ENCODE data around the gene C1orf52.
"Not testable (repeated sequence)": the region's sequence is repeated elsewhere in the genome, so short reads cannot be mapped to it uniquely, and the experiment has no call there.

The C1orf52 gene

GRCh38 chr1:85277802-85278201 is 18.3 kb upstream of the C1orf52 start:
- DNase-seq (ENCODE audit: low spot score) = no peak

- DNase-seq (ENCODE audit: low spot score) = no peak
Observed at GRCh38 chr1:85276978-85277639, 17.6 kb upstream of the C1orf52 start.

GRCh38 chr1:85276215-85276977 is 16.9 kb upstream of the C1orf52 start, which contains the start of gene BCL10:
TSS of gene BCL10 (minus strand) at chr1:85276632. CDS start at chr1:85276352, 280 bp downstream.
- peak; percentile 97 for DNase-seq (ENCODE audit: low spot score)

- no peak for DNase-seq (ENCODE audit: low spot score)
Observed at GRCh38 chr1:85275701-85276214, 16.3 kb upstream of the C1orf52 start.

- DNase-seq (ENCODE audit: low spot score) = peak; percentile 56
Observed at GRCh38 chr1:85274969-85275453, 15.5 kb upstream of the C1orf52 start.

- no peak for DNase-seq (ENCODE audit: low spot score)
Observed at GRCh38 chr1:85273397-85273796, 13.9 kb upstream of the C1orf52 start.

- DNase-seq (ENCODE audit: low spot score) = no peak
Observed at GRCh38 chr1:85268801-85269585, 9.5 kb upstream of the C1orf52 start.

GRCh38 chr1:85267313-85267712 is 7.9 kb upstream of the C1orf52 start:
- DNase-seq (ENCODE audit: low spot score) = no peak

GRCh38 chr1:85264150-85264549 is 4.7 kb upstream of the C1orf52 start:
- DNase-seq (ENCODE audit: low spot score) = no peak

GRCh38 chr1:85262985-85263384 is 3.5 kb upstream of the C1orf52 start:
- no peak for DNase-seq (ENCODE audit: low spot score)

GRCh38 chr1:85259912-85260274 is 431 bp upstream of the C1orf52 start:
- peak; percentile 52 for DNase-seq (ENCODE audit: low spot score)

GRCh38 chr1:85258536-85259117 is 835 bp downstream of the C1orf52 start:
- peak; percentile 51 for DNase-seq (ENCODE audit: low spot score)

- DNase-seq (ENCODE audit: low spot score) = not testable (repeated sequence)
Observed at GRCh38 chr1:85249042-85249441, 10.4 kb downstream of the C1orf52 start.

- DNase-seq (ENCODE audit: low spot score) = no peak
Observed at GRCh38 chr1:85245891-85246290, 13.6 kb downstream of the C1orf52 start.

- no peak for DNase-seq (ENCODE audit: low spot score)
Observed at GRCh38 chr1:85245456-85245855, 14.0 kb downstream of the C1orf52 start.

- DNase-seq (ENCODE audit: low spot score) = peak; percentile 70
Observed at GRCh38 chr1:85244271-85245061, 15.0 kb downstream of the C1orf52 start.

- no peak for DNase-seq (ENCODE audit: low spot score)
Observed at GRCh38 chr1:85243372-85243771, 16.1 kb downstream of the C1orf52 start.

GRCh38 chr1:85240643-85241042 is 18.8 kb downstream of the C1orf52 start:
- no peak for DNase-seq (ENCODE audit: low spot score)

- DNase-seq (ENCODE audit: low spot score) = peak; percentile 63
Observed at GRCh38 chr1:85240174-85240601, 19.3 kb downstream of the C1orf52 start.

GRCh38 chr1:85237613-85238012 is 21.8 kb downstream of the C1orf52 start:
- DNase-seq (ENCODE audit: low spot score) = no peak

Data from GM03348 (cell line).